ENCODE data around the gene COX5B.
"Not testable (repeated sequence)": the region's sequence is repeated elsewhere in the genome, so short reads cannot be mapped to it uniquely, and the experiment has no call there.

The COX5B gene

GRCh38 chr2:97673182-97673914 is 27.5 kb downstream of the COX5B start:
- no peak for DNase-seq (ENCODE audit: low spot score)

- DNase-seq (ENCODE audit: low spot score): no peak
These were observed 28.0 kb downstream of the COX5B start for GRCh38 chr2:97673915-97674283.

GRCh38 chr2:97675430-97676113 is 29.7 kb downstream of the COX5B start:
- no peak for DNase-seq (ENCODE audit: low spot score)

GRCh38 chr2:97676620-97677019 is 30.8 kb downstream of the COX5B start:
- no peak for DNase-seq (ENCODE audit: low spot score)

GRCh38 chr2:97677480-97677879 is 31.6 kb downstream of the COX5B start:
- DNase-seq (ENCODE audit: low spot score): no peak

GRCh38 chr2:97678298-97678697 is 32.4 kb downstream of the COX5B start:
- DNase-seq (ENCODE audit: low spot score): no peak

GRCh38 chr2:97687235-97687634 is 41.4 kb downstream of the COX5B start:
- not testable (repeated sequence) for DNase-seq (ENCODE audit: low spot score)

GRCh38 chr2:97688062-97688827 is 42.4 kb downstream of the COX5B start:
- no peak for DNase-seq (ENCODE audit: low spot score)

- no peak for DNase-seq (ENCODE audit: low spot score)
These were observed 45.3 kb downstream of the COX5B start for GRCh38 chr2:97691166-97691565.

- DNase-seq (ENCODE audit: low spot score): no peak
These were observed 47.6 kb downstream of the COX5B start for GRCh38 chr2:97693476-97693875.

- peak; percentile 29 for DNase-seq (ENCODE audit: low spot score)
These were observed 49.9 kb downstream of the COX5B start for GRCh38 chr2:97695744-97696143.

GRCh38 chr2:97697252-97698235 is 51.7 kb downstream of the COX5B start:
- peak; percentile 89 for DNase-seq (ENCODE audit: low spot score)
